Activated T-cell treated with anti-CD3 and anti-CD28 coated beads for 48 hours (primary cell): ENCODE results near the gene DNAJC5G.
"Not testable (repeated sequence)": the region's sequence is repeated elsewhere in the genome, so short reads cannot be mapped to it uniquely, and the experiment has no call there.

Experiments used
- DNase-seq: peaks from one replicate; pipeline ENCODE4 v3.0.0-alpha.2; 2020; ENCODE audit warnings: low read depth

Gene DNAJC5G

DNA sequence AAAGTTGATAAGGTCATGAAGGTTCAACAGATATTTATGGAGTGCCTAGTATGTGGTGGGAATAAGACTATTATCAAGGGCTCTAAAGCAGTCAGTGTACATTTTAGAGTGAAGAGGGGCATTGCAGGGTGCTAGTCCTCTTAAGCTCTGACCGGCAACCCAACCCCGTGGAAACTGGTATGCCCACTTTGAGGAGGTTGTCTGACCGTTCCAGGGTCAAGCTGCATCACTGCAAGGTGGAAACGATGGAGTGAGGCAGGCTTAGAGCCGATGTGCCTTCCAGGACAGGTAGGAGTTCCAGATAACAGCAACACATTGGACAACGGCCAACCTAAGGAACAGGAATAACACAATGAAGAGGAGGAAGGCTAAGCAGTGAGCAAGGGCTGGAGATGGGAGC is 34.4 kb downstream of the DNAJC5G start:
- DNase-seq = no peak

DNA sequence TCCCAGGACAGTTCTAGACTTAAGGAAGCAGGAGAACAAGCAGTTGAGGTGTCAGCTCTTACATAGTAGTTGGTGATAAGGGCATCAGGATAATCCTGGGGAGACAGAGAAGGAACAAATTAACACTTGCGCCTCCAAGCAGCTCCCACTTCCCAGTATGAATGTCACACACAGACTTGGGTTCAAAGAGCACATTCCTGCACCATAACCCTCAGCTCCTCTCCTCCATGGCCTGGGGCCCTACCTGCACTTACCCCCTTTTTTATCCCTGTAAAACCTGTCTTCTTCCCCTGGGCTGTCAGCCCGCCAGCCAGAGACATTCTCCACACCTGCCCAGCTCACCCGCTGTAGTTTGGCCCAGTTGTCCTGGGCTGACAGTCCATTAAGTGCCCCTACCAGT is 36.9 kb downstream of the DNAJC5G start:
- no peak for DNase-seq

DNA sequence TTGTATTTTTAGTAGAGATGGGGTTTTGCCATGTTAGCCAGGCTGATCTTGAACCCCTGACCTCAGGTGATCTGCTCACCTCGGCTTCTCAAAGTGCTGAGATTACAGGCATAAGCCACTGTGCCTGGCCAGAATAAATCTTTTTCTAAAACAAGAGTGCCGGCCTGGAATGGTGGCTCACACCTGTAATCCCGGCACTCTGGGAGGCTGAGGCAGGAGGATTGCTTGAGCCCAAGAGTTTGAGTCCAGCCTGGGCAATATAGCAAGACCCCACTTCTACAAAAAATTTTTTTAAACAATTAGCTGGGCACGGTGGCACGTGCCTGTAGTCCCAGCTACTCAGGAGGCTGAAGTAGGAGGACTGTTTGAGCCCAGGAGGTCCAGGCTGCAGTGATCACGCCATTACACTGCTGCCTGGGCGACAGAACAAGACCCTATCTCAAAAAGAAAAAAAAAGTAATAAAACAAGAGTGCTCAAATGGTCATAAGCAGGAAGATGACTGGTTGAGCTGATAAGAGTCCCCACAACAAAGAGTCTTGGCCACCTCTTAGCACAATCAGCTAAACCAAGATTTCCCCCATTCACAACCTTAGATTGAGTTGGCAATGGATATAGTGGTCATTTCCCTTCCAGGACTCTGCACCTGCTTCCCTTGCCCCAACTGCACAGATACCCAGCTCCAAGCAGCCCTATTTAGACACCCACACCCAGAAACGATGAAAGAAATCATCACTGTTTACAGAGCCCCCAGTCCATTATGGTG is 38.8 kb downstream of the DNAJC5G start:
- DNase-seq = no peak

DNA sequence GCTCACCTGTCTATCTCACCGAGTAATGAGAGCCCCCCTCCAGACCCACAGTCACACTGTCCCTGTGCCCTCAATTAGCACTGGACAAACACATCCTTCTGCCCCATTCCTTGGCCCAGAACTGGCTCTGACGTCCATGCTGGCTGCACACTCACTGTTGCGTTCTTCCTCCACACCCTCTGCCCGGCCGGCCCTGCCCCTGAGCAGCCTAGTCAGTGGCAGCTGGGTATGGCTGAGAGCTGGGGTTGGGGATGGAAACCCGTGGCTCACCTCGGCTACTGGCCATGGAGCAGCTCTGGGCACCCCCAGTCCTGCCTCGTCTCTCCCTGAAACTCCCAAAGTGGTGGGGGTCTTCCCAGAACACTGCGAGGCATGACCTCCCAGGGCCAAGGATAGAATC is 39.5 kb downstream of the DNAJC5G start:
- DNase-seq = no peak

DNA sequence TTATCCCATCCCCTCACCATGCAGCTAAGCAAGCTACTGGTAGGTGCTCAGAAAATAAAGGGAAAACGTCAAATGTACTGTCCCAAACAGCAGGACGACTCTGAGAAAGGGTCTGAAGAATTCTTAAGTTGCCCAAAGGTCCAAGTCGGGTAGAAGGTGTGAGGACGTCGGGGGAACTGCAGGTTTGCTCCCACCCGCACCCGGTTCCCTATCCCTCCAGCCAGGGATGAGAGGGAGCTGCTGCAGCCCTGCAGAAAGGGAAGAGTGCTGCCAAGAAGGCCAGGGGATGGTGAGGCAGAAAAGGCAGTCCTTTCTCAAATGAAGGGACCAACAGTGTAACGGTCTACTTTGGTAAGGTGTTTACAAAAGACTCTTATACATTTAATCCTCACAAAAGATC is 39.9 kb downstream of the DNAJC5G start:
- DNase-seq = no peak

DNA sequence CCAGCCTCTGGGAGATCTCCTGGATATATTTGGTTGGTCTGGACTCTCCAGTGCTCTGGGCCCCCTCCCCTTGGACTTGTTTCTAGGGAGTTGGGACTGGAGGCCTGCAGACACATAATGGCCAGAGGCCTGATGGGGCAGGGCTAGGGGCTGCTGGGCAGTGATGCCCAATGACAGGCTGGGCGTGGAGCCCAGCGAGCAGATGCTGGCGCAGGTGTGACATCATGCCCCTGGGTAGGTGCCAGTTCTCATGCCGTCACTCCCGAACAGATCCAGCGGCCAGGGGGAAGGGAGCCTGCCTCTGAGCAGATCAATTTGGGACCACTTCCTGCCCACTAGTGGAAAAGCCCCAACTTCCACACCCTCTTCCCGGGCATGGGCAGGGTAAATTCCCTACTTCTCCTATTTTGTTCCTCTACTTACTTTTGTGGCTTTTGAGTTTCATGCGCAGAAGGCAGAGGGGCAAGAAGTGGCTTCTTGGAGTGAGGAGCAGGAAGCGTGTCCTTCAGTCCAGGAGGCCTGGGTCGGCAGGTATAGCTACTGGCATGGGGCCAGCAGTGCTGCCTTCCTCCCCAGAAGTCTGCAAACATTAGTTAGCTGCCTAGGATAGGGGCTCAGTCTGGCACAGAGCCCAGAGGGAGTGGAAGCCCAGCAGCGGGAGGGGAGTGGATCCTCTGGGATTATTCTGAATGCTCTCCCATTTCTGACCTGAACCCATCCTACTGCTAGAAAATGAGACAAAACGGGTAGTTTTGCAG is 41.6 kb downstream of the DNAJC5G start:
- no peak for DNase-seq

DNA sequence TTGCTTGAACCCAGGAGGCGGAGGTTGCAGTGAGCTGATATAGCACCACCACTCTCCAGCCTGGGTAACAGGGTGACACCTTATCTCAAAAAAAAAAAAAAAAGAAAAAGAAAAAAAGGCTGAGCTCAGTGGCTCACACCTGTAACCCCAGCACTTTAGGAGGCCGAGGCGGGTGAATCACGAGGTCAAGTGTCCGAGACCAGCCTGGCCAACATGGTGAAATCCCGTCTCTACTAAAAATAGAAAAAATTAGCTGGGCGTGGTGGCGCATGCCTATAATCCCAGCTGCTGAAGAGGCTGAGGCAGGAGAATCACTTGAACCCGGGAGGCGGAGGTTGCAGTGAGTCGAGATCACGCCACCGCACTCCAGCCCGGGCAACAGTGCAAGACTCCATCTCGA is 44.6 kb downstream of the DNAJC5G start:
- DNase-seq = not testable (repeated sequence)

DNA sequence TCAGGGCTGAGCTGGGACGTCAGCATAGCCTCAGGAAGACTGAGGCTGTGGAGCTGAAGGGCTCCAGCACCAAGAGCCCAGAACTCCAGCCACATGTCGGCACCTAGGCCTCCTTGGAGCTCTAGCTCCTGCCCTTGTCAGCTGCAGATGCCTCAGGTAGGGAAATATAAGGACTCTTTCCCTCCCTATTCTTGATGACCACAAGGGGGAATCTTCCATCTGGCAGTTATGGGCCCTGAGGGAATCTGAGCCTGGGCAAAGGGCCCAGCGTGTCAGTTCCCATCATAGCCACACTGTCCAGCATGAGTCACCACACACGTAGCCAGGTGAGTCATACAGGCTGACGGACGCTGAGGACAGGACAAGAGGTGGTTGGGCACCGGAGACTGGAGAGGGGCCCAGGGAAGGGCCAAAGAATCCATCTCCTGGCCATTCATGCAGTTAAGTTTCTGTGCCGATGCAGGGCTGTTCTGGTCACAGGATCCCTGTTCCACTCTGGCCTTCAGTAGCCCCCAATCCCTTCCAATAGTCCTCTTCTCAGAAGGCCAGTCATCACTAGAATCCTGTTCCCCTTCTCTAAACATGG is 45.8 kb downstream of the DNAJC5G start:
- no peak for DNase-seq

DNA sequence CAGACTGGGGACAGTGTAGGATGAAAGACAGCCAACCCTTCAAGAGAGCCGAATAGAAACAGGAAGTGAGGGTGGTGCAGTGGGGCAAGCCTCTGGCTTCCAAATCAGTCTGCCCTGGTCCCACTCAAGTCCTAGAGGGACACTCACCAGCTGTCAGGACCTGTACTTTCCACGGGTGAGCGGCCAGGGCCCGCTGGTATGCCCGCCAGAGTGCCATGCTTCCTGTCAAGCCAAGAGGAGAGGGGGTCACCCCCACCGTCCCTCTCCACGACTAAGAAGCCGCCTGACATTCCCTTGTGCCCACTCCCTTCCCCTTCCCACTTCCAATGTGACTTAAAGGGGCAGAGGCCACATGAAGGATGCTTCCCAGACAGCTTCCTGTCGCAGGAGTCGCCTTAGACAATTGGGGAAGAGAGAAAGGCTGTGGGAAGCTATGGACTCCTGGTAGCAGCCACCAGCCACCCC is 47.1 kb downstream of the DNAJC5G start:
- DNase-seq = no peak

DNA sequence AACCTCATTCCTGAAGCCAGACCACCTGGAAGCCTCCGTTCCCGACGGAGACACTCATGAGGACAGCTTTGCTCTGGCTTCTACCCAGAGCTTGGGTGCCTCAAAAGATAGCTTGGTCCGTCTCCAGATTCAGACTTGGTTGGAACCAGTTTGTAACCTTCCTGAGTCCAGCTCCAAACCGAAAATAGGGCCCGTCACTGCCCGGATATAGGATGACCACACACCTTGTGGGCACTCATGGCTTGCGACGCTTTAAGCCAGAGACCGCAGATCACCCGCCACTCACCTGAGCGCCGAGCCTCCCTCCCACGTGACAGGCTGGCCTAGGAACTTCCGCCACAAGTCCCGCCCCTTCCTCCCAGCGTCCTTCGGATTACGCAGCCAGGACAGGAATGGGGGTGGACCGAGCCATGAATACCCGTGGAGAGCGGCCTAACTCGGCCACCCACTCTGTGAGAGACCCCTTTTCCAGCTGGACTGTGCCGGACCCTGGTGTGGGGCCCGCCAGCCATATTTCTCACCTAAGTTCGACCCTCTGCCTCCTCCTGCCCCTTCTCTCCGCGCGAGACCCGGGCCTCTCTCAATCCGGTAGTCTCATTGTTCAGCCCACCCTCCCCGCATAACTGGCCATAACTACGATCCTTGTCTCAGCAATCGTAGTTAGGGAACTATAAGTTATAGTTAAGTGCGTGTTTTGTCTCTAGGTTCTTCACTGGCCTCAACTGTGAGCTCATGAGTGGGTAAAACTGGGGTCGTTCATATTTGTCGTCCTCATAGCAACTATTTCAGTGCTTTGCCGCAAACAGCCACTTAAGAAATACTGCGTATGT is 47.7 kb downstream of the DNAJC5G start, which contains the start of gene MPV17:
MPV17 (minus strand) TSS at position 332 of the 830 bp plus-strand sequence. CDS start 580 bp downstream, outside the sequence.
- peak; percentile 86 for DNase-seq

DNA sequence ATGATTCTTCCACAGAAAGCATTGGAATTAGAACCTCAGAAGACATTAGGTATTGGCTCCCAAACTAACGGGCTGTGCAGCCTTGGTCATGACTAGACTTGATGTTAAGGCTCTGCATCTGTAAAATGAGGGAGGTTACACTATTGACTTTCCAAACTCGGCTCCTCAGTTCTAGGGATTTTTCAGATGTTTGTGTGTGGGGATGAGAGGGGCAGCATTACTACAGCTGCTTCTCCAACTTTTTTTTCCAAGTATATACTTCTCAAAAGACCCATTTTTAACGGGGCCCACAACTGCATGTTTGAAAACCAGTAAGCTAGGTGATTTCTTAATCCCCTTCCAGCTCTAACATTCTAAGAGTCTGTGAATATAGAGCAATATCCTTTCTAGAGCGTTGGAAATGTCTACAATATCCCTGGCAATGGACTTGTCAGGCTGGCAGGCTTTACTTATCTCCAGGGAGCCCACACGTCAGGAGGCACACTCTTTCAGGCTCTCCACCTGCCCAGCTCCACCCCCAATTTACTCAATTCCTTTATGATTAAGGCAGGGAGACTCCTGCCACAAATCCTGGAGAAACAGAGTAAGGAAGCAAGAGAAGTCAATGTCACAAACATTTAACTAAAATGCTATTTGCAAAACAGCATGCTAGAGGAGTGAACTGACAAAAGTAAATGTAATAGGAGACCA is 48.5 kb downstream of the DNAJC5G start:
- no peak for DNase-seq

DNA sequence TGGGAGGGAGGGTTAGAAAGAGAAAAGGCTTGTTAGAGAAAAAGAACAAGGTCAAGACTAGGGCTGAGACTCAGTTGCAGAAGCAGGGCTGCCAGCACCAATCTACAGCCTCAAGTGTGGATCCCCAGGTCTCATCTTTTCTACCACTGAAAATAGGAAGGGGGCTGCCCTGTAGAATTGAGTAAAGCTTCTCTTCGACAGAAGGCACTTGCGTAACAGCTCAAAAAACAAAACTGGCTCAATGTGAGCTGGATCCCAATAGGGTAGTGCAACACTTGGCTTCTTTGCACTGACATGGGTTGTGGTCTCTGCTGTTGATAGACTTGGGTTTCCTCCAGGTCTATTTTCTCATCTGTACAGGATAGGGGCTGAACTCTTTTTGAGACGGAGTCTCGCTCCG is 49.5 kb downstream of the DNAJC5G start:
- DNase-seq = no peak
